IMR-90 (cell line): ENCODE measurements around the gene SPAG9. TPM values are rescaled to one million over a fixed set of nuclear protein-coding genes. Genes with fewer than 3 reads are reported as not detected.
A peak's percentile ranks its signal among the peaks of the same experiment; 100 is the strongest.

Source experiments
- ATAC-seq: fragments of 200-7000 bp; cut with Tn5 transposase; 2 replicates; pipeline ENCODE4 v1.9.1; 2020; ENCODE audit warnings: low read depth, mild to moderate bottlenecking, moderate library complexity
- BruUV-seq: library from RNA; stranded (reverse); fragments of 400-500 nt; replicated peaks from 2 replicates; lab custom pipeline; 2021; lab: Mats Ljungman, UMichigan
- CTCF ChIA-PET: fragments of 300-600 bp; formaldehyde crosslinking; extraction: SDS; loops from one replicate; lab custom pipeline; 2021; ENCODE audit warnings: antibody characterized with exemption; lab: Yijun Ruan, JAX
- POLR2A ChIA-PET: fragments of 300-600 bp; sonication (Branson Sonifier 250); formaldehyde crosslinking; loops from one replicate; lab custom pipeline; 2022; ENCODE audit warnings: antibody characterized with exemption; ENCODE audit not compliant: unreplicated experiment; lab: Charles Lee
- DNase-seq: peaks from one replicate; pipeline ENCODE4 v3.0.0; 2013
- H2AFZ ChIP-seq: replicated peaks from 2 replicates; pipeline ENCODE3; 2013; ENCODE audit warnings: low read length, mild to moderate bottlenecking; ENCODE audit not compliant: poor library complexity
- H2AK5ac ChIP-seq: 2 replicates; pipeline ENCODE4 v1.6.1; 2013; ENCODE audit warnings: low read depth, low read length, inconsistent platforms
- H2AK9ac ChIP-seq: replicated peaks from 2 replicates; pipeline ENCODE3; 2013; ENCODE audit warnings: mild to moderate bottlenecking, low read depth, low read length, moderate library complexity; ENCODE audit not compliant: poor library complexity
- H2BK120ac ChIP-seq: 2 replicates; pipeline ENCODE4 v1.6.1; 2013; ENCODE audit warnings: low read depth, low read length, inconsistent platforms
- H2BK15ac ChIP-seq: 3 replicates; pipeline ENCODE4 v1.6.1; 2013; ENCODE audit warnings: low read depth, low read length, inconsistent platforms
- H2BK20ac ChIP-seq: 2 replicates; pipeline ENCODE4 v1.6.1; 2013; ENCODE audit warnings: low read depth, mild to moderate bottlenecking, inconsistent platforms, low read length, moderate library complexity
- H2BK5ac ChIP-seq: 2 replicates; pipeline ENCODE4 v1.6.1; 2013; ENCODE audit warnings: mild to moderate bottlenecking, low read depth, low read length, inconsistent platforms; ENCODE audit not compliant: poor library complexity, severe bottlenecking
- H3K14ac ChIP-seq: replicated peaks from 2 replicates; pipeline ENCODE4 v1.6.1; 2013; ENCODE audit warnings: low read depth, low read length, inconsistent platforms
- H3K18ac ChIP-seq: 2 replicates; pipeline ENCODE4 v1.6.1; 2013; ENCODE audit warnings: low read depth, low read length, control low read depth
- H3K23ac ChIP-seq: 2 replicates; pipeline ENCODE4 v1.6.1; 2013; ENCODE audit warnings: low read depth, low read length, inconsistent platforms
- H3K27ac ChIP-seq: 2 replicates; pipeline ENCODE4 v1.5.1; 2013; ENCODE audit warnings: mild to moderate bottlenecking, control low read depth, low read length; ENCODE audit not compliant: insufficient read depth
- H3K27me3 ChIP-seq: 2 replicates; pipeline ENCODE4 v1.6.1; 2013; ENCODE audit warnings: low read length; ENCODE audit not compliant: control insufficient read depth, insufficient read depth
- H3K36me3 ChIP-seq: 2 replicates; pipeline ENCODE4 v1.6.1; 2013; ENCODE audit warnings: low read length, mixed read lengths; ENCODE audit not compliant: control insufficient read depth, insufficient read depth
- H3K4ac ChIP-seq: 2 replicates; pipeline ENCODE4 v1.6.1; 2013; ENCODE audit warnings: low read depth, low read length, inconsistent platforms
- H3K4me1 ChIP-seq: 2 replicates; pipeline ENCODE4 v1.6.1; 2013; ENCODE audit warnings: low read length, mixed read lengths; ENCODE audit not compliant: control insufficient read depth, insufficient read depth
- H3K4me2 ChIP-seq: 2 replicates; pipeline ENCODE4 v1.6.1; 2013; ENCODE audit warnings: low read depth, mild to moderate bottlenecking, control low read depth, low read length, moderate library complexity
- H3K4me3 ChIP-seq: 2 replicates; pipeline ENCODE4 v1.5.1; 2013; ENCODE audit warnings: low read depth, mild to moderate bottlenecking, control low read depth, low read length, moderate library complexity; ENCODE audit not compliant: insufficient read depth
- H3K56ac ChIP-seq: 2 replicates; pipeline ENCODE4 v1.6.1; 2013; ENCODE audit warnings: low read length, inconsistent platforms; ENCODE audit not compliant: insufficient read depth; ENCODE audit errors: extremely low read depth
- H3K79me1 ChIP-seq, 2 experiments: 2 replicates each; pipeline ENCODE4 v1.6.1; 2013; ENCODE audit warnings: low read length in 2 of 2, inconsistent platforms in 1 of 2, low read depth in 1 of 2
- H3K9ac ChIP-seq: 2 replicates; pipeline ENCODE4 v1.6.1; 2013; ENCODE audit warnings: low read depth, low read length, control low read depth
- H3K9me1 ChIP-seq: 2 replicates; pipeline ENCODE4 v1.6.1; 2013; ENCODE audit warnings: low read length, inconsistent platforms; ENCODE audit not compliant: insufficient read depth
- H3K9me3 ChIP-seq: 2 replicates; pipeline ENCODE4 v1.6.1; 2013; ENCODE audit warnings: low read length; ENCODE audit not compliant: control insufficient read depth, insufficient read depth
- H4K20me1 ChIP-seq: 2 replicates; pipeline ENCODE4 v1.6.1; 2013; ENCODE audit warnings: low read length, inconsistent platforms; ENCODE audit not compliant: insufficient read depth
- H4K5ac ChIP-seq: 2 replicates; pipeline ENCODE4 v1.6.1; 2013; ENCODE audit warnings: mild to moderate bottlenecking, low read depth, low read length, control low read depth
- H4K8ac ChIP-seq, 2 experiments: 2 replicates each; pipeline ENCODE4 v1.6.1; 2013; ENCODE audit warnings: low read depth in 2 of 2, low read length in 2 of 2, control low read depth in 1 of 2, inconsistent platforms in 1 of 2
- H4K91ac ChIP-seq: 2 replicates; pipeline ENCODE4 v1.6.1; 2013; ENCODE audit warnings: low read depth, low read length, inconsistent platforms; ENCODE audit not compliant: insufficient read depth
- BHLHE40 ChIP-seq: fragments of 150-350 bp; IDR thresholded peaks from 2 replicates; pipeline ENCODE4 v1.6.1; 2016; ENCODE audit warnings: mild to moderate bottlenecking, low read depth, low read length
- CHD1 ChIP-seq: IDR thresholded peaks from 2 replicates; pipeline ENCODE4 v1.6.1; 2012; ENCODE audit warnings: low read depth, low read length, improper control_type of control experiment
- CTCF ChIP-seq: conservative IDR thresholded peaks from 2 replicates; pipeline ENCODE4 v1.5.1; 2012; ENCODE audit warnings: mild to moderate bottlenecking, low read depth, low read length, improper control_type of control experiment
- ELK1 ChIP-seq: fragments of 150-350 bp; IDR thresholded peaks from 2 replicates; pipeline ENCODE4 v1.6.1; 2016; ENCODE audit warnings: low read depth, mild to moderate bottlenecking, low read length, moderate library complexity, borderline replicate concordance
- FOS ChIP-seq: fragments of 150-350 bp; IDR thresholded peaks from 2 replicates; pipeline ENCODE4 v1.6.1; 2016; ENCODE audit warnings: low read depth, low read length
- MAFK ChIP-seq: IDR thresholded peaks from 2 replicates; pipeline ENCODE4 v1.6.1; 2012; ENCODE audit warnings: low read depth, low read length, improper control_type of control experiment
- MXI1 ChIP-seq: IDR thresholded peaks from 2 replicates; pipeline ENCODE4 v1.6.1; 2012; ENCODE audit warnings: low read depth, mild to moderate bottlenecking, low read length, moderate library complexity, borderline replicate concordance
- POLR2A ChIP-seq: IDR thresholded peaks from 2 replicates; pipeline ENCODE4 v1.6.1; 2012; ENCODE audit warnings: mild to moderate bottlenecking, low read depth, low read length
- WGBS, 2 experiments: methylation state at CpG; one replicate each; pipeline versions ENCODE4 v1.1.5 to v1.1.7; 2013; ENCODE audit warnings: missing lambda C conversion rate in 2 of 2; ENCODE audit not compliant: insufficient read length in 1 of 2; ENCODE audit errors: extremely low coverage in 2 of 2; 5-methylcytosine and 5-hydroxymethylcytosine counted together
- dilution Hi-C: fragments of 300-500 bp; cut with HindIII; formaldehyde crosslinking; loops from one replicate; pipeline ENCODE4 v1.14.3; 2018; ENCODE audit warnings: low sequenced_read_pairs; ENCODE audit not compliant: unreplicated experiment
- in situ Hi-C: fragments of 300-500 bp; cut with MboI; formaldehyde crosslinking; loops from 3 replicates; pipeline ENCODE4 v1.14.3; 2019; ENCODE audit warnings: low sequenced_read_pairs, inconsistent platforms, mixed read lengths
- intact Hi-C: fragments of 100-400 bp; cut with micrococcal nuclease; formaldehyde crosslinking; loops from 2 replicates; pipeline ENCODE4 v1.10.0; 2022
- polyA plus RNA-seq, 3 experiments: library from polyadenylated mRNA; depleted of rRNA; stranded (reverse); fragments of >200 nt; gene quantifications; 2 replicates each; pipeline ENCODE4 v1.2.3, GENCODE V29; 2012; ENCODE audit warnings: low replicate concordance in 1 of 3
- total RNA-seq: library from RNA; depleted of rRNA; stranded (reverse); fragments of >200 nt; gene quantifications from 2 replicates; pipeline ENCODE4 v1.2.3, GENCODE V29; 2012

SPAG9 gene
- total and polyA plus RNA-seq, 2 of the 4 experiments (the other 2 are of a cell fraction): 26.7 to 75.5 TPM

DNA sequence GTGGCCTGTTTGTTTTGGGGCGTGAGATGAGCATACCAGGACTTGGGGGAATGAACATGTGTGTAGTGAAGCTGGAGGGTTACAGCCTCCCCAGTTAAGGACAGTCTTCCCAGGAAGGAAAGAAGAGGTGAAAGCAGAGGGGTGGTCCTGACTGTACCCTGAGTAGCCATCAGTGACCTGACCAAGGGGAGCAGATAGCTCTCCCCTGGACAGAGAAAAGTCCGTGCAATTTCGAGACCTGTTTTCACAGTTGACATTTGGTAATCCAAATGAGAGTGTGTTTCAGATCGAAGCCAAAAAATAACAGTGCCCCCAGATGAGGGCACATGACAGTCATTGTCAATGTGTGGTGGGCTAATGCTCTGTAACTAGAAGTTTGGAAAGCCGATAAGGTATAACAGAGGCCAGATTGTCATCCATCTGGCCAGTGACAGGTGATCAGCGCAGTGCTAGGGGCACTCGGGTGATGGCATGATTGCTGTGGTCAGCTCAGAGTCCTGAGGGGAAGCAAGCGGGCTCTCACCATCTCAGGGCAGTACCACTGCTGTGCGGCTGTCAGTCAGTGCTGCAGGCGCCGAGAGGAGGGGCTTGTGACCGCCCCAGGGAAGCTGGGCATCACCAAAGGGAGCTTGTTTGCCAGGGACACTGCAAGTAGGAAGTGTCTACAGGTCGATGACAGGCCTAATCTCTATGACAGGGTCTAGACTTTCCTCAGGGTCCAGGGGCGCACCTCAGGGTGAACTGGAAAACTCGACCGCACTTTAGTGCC, 44.4 kb upstream of the SPAG9 start:
- peak overlapping the region; percentile 95 for H4K5ac ChIP-seq
- peaks cover 8% of the 10 kb centered on the region; the same call in 1 of the 2 replicates for H3K4me1 ChIP-seq
- H3K14ac ChIP-seq: no peak overlapping the region
- peaks cover 19% of the 10 kb centered on the region for H4K20me1 ChIP-seq
- no TSS peak for BruUV-seq
- peak overlapping the region; percentile 84; the same call in 1 of the 2 replicates for H2AK5ac ChIP-seq
- H3K4me3 ChIP-seq: no peak overlapping the region
- H2AK9ac ChIP-seq: peak overlapping the region; percentile 97
- H2BK15ac ChIP-seq: 0 out of 3 replicates have a peak overlapping the region, but pooled peaks have one; percentile 25
- H3K9ac ChIP-seq: peak overlapping the region; percentile 78; the same call in 1 of the 2 replicates
- H3K56ac ChIP-seq: no peak overlapping the region
- H3K27ac ChIP-seq: peak overlapping the region; percentile 91; the same call in 1 of the 2 replicates
- peak overlapping the region; percentile 95 for H2BK5ac ChIP-seq
- no peak for DNase-seq
- no peak overlapping the region; the same call in 1 of the 2 replicates for H3K4me2 ChIP-seq
- H3K23ac ChIP-seq: no peak overlapping the region
- H2AFZ ChIP-seq: peak overlapping the region; percentile 95
- dilution Hi-C loops (no loop called here), in situ Hi-C loops (no loop called here), intact Hi-C loops (loop anchor here (5.0 kb wide), 1 partner anchor 372 kb away; no protein-coding TSS in a partner anchor)
- CTCF ChIA-PET: interaction anchor here (1.3 kb wide), 1 partner anchor 97 kb away, joined by 3 read pairs; no protein-coding TSS in a partner anchor
- H2BK20ac ChIP-seq: no peak overlapping the region
- no peaks in the 10 kb centered on the region for H3K9me3 ChIP-seq
- H3K36me3 ChIP-seq: peaks cover 38% of the 10 kb centered on the region
- H3K4ac ChIP-seq: peak overlapping the region; percentile 97
- 54% methylated on average over 9 of the region's 16 CpGs; no CpG with 5 or more reads in 1 of the 2 experiments for WGBS, 2 experiments
- H3K9me1 ChIP-seq: peaks cover 10% of the 10 kb centered on the region; the same call in 1 of the 2 replicates
- H3K79me1 ChIP-seq: peaks cover 27 to 55% of the 10 kb centered on the region in 2 experiments
- H4K8ac ChIP-seq: peak overlapping the region; percentile 87 to 100; a peak in 3 of 4 replicates
- H2BK120ac ChIP-seq: no peak overlapping the region
- no peak for ATAC-seq
- H3K27me3 ChIP-seq: no peaks in the 10 kb centered on the region
- no peak overlapping the region for H3K18ac ChIP-seq
- no peak for TF ChIP-seq MAFK
- TF ChIP-seq POLR2A: no peak
- no peak for TF ChIP-seq FOS
- no peak for TF ChIP-seq BHLHE40
- no peak for TF ChIP-seq CHD1
- no peak for TF ChIP-seq MXI1
- TF ChIP-seq ELK1: no peak
- TF ChIP-seq CTCF: no peak
- H4K91ac ChIP-seq: peak overlapping the region; percentile 95; the same call in 1 of the 2 replicates
- POLR2A ChIA-PET: interaction anchor here (0.6 kb wide), 1 partner anchor 154 kb away, joined by 3 read pairs; no protein-coding TSS in a partner anchor
